Measurements from ENCODE around the gene CHST15.

DNA sequence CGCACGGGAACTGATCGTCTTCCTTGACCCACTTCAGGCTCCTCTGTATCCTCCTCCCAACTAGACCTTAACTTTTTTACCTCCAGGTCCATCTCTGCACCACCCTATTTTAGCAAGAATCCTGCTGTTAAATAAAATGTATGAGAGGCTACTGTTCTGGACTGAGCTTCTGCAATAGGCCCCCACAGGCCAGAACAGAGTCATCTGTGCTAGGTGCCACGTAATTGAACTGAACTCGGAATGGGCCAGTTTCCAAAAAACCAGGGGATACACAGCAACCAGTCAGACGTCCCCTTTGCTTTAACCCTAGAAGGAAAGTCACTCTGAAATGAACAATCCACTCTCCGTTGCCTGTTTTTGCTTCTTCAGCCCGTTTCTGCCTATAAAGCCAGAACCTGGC lies 71.3 kb downstream of the CHST15 start:
- TF ChIP-seq POLR2AphosphoS5 (IDR thresholded peaks at IDR 0.05) = no peak
- TF ChIP-seq EP300 (IDR thresholded peaks at IDR 0.05) = no peak
- TF ChIP-seq, protein P1, sequence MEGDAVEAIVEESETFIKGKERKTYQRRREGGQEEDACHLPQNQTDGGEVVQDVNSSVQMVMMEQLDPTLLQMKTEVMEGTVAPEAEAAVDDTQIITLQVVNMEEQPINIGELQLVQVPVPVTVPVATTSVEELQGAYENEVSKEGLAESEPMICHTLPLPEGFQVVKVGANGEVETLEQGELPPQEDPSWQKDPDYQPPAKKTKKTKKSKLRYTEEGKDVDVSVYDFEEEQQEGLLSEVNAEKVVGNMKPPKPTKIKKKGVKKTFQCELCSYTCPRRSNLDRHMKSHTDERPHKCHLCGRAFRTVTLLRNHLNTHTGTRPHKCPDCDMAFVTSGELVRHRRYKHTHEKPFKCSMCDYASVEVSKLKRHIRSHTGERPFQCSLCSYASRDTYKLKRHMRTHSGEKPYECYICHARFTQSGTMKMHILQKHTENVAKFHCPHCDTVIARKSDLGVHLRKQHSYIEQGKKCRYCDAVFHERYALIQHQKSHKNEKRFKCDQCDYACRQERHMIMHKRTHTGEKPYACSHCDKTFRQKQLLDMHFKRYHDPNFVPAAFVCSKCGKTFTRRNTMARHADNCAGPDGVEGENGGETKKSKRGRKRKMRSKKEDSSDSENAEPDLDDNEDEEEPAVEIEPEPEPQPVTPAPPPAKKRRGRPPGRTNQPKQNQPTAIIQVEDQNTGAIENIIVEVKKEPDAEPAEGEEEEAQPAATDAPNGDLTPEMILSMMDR (IDR thresholded peaks at IDR 0.05) = no peak
